Choroid plexus epithelial cell (primary cell): ENCODE measurements around the gene PTK6.
A peak's percentile ranks its signal among the peaks of the same experiment; 100 is the strongest.
"Not testable (repeated sequence)": the region's sequence is repeated elsewhere in the genome, so short reads cannot be mapped to it uniquely, and the experiment has no call there.

Source experiments
- DNase-seq: peaks from one replicate; pipeline ENCODE4 v3.0.0-alpha.2; 2010; ENCODE audit warnings: low read depth
- H3K4me3 ChIP-seq: 2 replicates; pipeline ENCODE4 v1.5.1; 2011; ENCODE audit warnings: low read depth, mild to moderate bottlenecking, control low read depth, low read length, moderate library complexity
- CTCF ChIP-seq: conservative IDR thresholded peaks from 2 replicates; pipeline ENCODE4 v1.5.1; 2011; ENCODE audit warnings: low read depth, mild to moderate bottlenecking, control low read depth, inconsistent platforms, low read length, moderate library complexity

The PTK6 gene

GRCh38 chr20:63484236-63484635 is 52.9 kb downstream of the PTK6 start:
- no peak for DNase-seq
- H3K4me3 ChIP-seq: no peak overlapping the region
- TF ChIP-seq CTCF: no peak

GRCh38 chr20:63483834-63484233 is 53.3 kb downstream of the PTK6 start:
- no peak overlapping the region for H3K4me3 ChIP-seq
- TF ChIP-seq CTCF: peak; percentile 18
- DNase-seq: no peak

GRCh38 chr20:63482021-63482587 is 55.1 kb downstream of the PTK6 start:
- DNase-seq: no peak
- no peak for TF ChIP-seq CTCF
- no peak overlapping the region for H3K4me3 ChIP-seq

GRCh38 chr20:63481503-63481902 is 55.7 kb downstream of the PTK6 start:
- no peak overlapping the region for H3K4me3 ChIP-seq
- no peak for TF ChIP-seq CTCF
- no peak for DNase-seq

- H3K4me3 ChIP-seq, DNase-seq: not testable (repeated sequence)
Measured at GRCh38 chr20:63479695-63480419, 57.3 kb downstream of the PTK6 start.

GRCh38 chr20:63478346-63479302 is 58.6 kb downstream of the PTK6 start:
- TF ChIP-seq CTCF: no peak
- no peak overlapping the region for H3K4me3 ChIP-seq
- no peak for DNase-seq
